Chondrocyte (in vitro differentiated cells): ENCODE data around the gene CCL28. TPM values are rescaled to one million over a fixed set of nuclear protein-coding genes. Genes with fewer than 3 reads are reported as not detected.

Experiments used
- DNase-seq: peaks from one replicate; pipeline ENCODE4 v3.0.0; 2021; ENCODE audit warnings: mixed read lengths, low spot score
- H3K27ac Mint-ChIP-seq: one replicate; pipeline ENCODE4 v1.8.0; 2021; ENCODE audit warnings: mild to moderate bottlenecking, moderate library complexity, mixed read lengths; ENCODE audit not compliant: unreplicated experiment
- H3K27me3 Mint-ChIP-seq: 2 replicates; pipeline ENCODE4 v1.8.0; 2021; ENCODE audit warnings: low read depth, mixed read lengths
- H3K36me3 Mint-ChIP-seq: 2 replicates; pipeline ENCODE4 v1.8.0; 2021; ENCODE audit warnings: low read depth, mixed read lengths
- H3K4me1 Mint-ChIP-seq: 2 replicates; pipeline ENCODE4 v1.8.0; 2021; ENCODE audit warnings: low read depth, mild to moderate bottlenecking, mixed read lengths
- H3K4me3 Mint-ChIP-seq: one replicate; pipeline ENCODE4 v1.8.0; 2021; ENCODE audit warnings: mild to moderate bottlenecking, moderate library complexity, mixed read lengths; ENCODE audit not compliant: unreplicated experiment
- H3K9me3 Mint-ChIP-seq: 2 replicates; pipeline ENCODE4 v1.8.0; 2021; ENCODE audit warnings: low read depth, mixed read lengths
- total RNA-seq: library from RNA; stranded (reverse); gene quantifications from 3 replicates; pipeline ENCODE4 v1.2.1, GENCODE V29; 2021
- TF ChIP-seq, protein P1 (sequence below): fragments of 200-600 bp; sonication (generic); IDR thresholded peaks from 2 replicates; pipeline ENCODE4 v1.5.0; 2021; ENCODE audit warnings: antibody characterized with exemption, mild to moderate bottlenecking, moderate library complexity

Gene CCL28
- total RNA-seq, 1 donor from 2014 or later: 0.10 TPM

- H3K27me3 Mint-ChIP-seq: no peaks in the 10 kb centered on the region
- peaks cover 50% of the 10 kb centered on the region for H3K4me1 Mint-ChIP-seq
- no peaks in the 10 kb centered on the region for H3K36me3 Mint-ChIP-seq
- no peak for DNase-seq
- peak overlapping the region; percentile 78 for H3K27ac Mint-ChIP-seq
- TF ChIP-seq, protein P1, sequence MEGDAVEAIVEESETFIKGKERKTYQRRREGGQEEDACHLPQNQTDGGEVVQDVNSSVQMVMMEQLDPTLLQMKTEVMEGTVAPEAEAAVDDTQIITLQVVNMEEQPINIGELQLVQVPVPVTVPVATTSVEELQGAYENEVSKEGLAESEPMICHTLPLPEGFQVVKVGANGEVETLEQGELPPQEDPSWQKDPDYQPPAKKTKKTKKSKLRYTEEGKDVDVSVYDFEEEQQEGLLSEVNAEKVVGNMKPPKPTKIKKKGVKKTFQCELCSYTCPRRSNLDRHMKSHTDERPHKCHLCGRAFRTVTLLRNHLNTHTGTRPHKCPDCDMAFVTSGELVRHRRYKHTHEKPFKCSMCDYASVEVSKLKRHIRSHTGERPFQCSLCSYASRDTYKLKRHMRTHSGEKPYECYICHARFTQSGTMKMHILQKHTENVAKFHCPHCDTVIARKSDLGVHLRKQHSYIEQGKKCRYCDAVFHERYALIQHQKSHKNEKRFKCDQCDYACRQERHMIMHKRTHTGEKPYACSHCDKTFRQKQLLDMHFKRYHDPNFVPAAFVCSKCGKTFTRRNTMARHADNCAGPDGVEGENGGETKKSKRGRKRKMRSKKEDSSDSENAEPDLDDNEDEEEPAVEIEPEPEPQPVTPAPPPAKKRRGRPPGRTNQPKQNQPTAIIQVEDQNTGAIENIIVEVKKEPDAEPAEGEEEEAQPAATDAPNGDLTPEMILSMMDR: no peak
- no peak overlapping the region for H3K4me3 Mint-ChIP-seq
- no peaks in the 10 kb centered on the region for H3K9me3 Mint-ChIP-seq
These were observed 10.0 kb upstream of the CCL28 start for GRCh38 chr5:43422143-43422542.

- no peak overlapping the region for H3K4me3 Mint-ChIP-seq
- TF ChIP-seq, protein P1: no peak
- no peaks in the 10 kb centered on the region for H3K27me3 Mint-ChIP-seq
- H3K4me1 Mint-ChIP-seq: peaks cover 45% of the 10 kb centered on the region
- DNase-seq: no peak
- H3K36me3 Mint-ChIP-seq: no peaks in the 10 kb centered on the region
- peak overlapping the region; percentile 78 for H3K27ac Mint-ChIP-seq
- no peaks in the 10 kb centered on the region for H3K9me3 Mint-ChIP-seq
These were observed 9.4 kb upstream of the CCL28 start for GRCh38 chr5:43421450-43422133.

GRCh38 chr5:43420241-43420640, 8.1 kb upstream of the CCL28 start:
- Mint-ChIP-seq H3K27ac (peak overlapping the region; percentile 39), H3K4me3 (no peak overlapping the region), H3K36me3 (no peaks in the 10 kb centered on the region), H3K27me3 (no peaks in the 10 kb centered on the region), H3K4me1 (peaks cover 31% of the 10 kb centered on the region), H3K9me3 (no peaks in the 10 kb centered on the region)
- TF ChIP-seq, protein P1: no peak
- DNase-seq: no peak

DNA sequence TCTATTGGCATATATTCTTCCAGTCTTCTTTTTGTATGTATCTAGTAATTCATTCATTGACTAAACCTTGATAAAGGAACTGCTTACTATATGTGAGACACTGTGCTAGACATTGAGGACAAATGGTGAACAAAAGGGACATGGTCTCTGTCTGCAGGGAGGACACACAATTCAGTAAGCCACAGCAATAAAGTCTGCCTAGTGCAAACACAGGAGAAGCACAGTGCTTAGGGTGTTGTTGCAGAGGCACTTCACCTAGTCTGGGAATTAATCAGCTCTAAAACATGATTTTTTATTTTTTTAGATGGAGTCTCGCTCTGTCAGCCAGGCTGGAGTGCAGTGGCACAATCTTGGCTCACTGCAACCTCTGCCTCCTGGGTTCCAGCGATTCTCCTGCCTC, 6.4 kb upstream of the CCL28 start:
- Mint-ChIP-seq H3K4me3 (no peak overlapping the region), H3K36me3 (no peaks in the 10 kb centered on the region), H3K27ac (no peak overlapping the region), H3K27me3 (no peaks in the 10 kb centered on the region), H3K9me3 (no peaks in the 10 kb centered on the region), H3K4me1 (peaks cover 27% of the 10 kb centered on the region)
- DNase-seq: no peak
- TF ChIP-seq, protein P1: no peak

- Mint-ChIP-seq H3K4me3 (no peak overlapping the region), H3K27me3 (no peaks in the 10 kb centered on the region), H3K27ac (no peak overlapping the region), H3K4me1 (peaks cover 16% of the 10 kb centered on the region), H3K36me3 (no peaks in the 10 kb centered on the region), H3K9me3 (no peaks in the 10 kb centered on the region)
- DNase-seq: no peak
- TF ChIP-seq, protein P1: no peak
These were observed 4.7 kb upstream of the CCL28 start for GRCh38 chr5:43416803-43417394.
